RWPE1 (cell line): ENCODE measurements around the gene DBI.

Source experiments
- CTCF ChIA-PET: fragments of 350-600 bp; sonication (Branson Sonifier 250); formaldehyde crosslinking; extraction: SDS; loops from one replicate; lab custom pipeline; 2021; lab: Yijun Ruan, JAX
- POLR2A ChIA-PET: fragments of 400-600 bp; formaldehyde crosslinking; extraction: SDS; loops from one replicate; lab custom pipeline; 2020; ENCODE audit warnings: antibody characterized with exemption; ENCODE audit not compliant: low non-redundant PET; lab: Yijun Ruan, JAX
- DNase-seq: peaks from one replicate; pipeline ENCODE4 v3.0.0; 2012; ENCODE audit warnings: low spot score
- H3K27ac ChIP-seq: fragments of 450-650 bp; 2 replicates; pipeline ENCODE4 v1.5.1; 2017
- CTCF ChIP-seq: fragments of 450-650 bp; conservative IDR thresholded peaks from 2 replicates; pipeline ENCODE4 v1.5.1; 2017; ENCODE audit warnings: low read depth, mild to moderate bottlenecking

DBI gene

GRCh38 chr2:119387381-119388129, 20.8 kb downstream of the DBI start:
- ChIA-PET POLR2A (no interaction called here), CTCF (interaction anchor here (0.7 kb wide), 1 partner anchor 98 kb away, joined by 5 read pairs; no protein-coding TSS in a partner anchor)
- no peak for TF ChIP-seq CTCF
- H3K27ac ChIP-seq: peak overlapping the region; percentile 64
- no peak for DNase-seq

GRCh38 chr2:119389615-119390306, 23.0 kb downstream of the DBI start:
- no peak overlapping the region for H3K27ac ChIP-seq
- no peak for TF ChIP-seq CTCF
- POLR2A ChIA-PET: no interaction called here
- DNase-seq: no peak
- CTCF ChIA-PET: interaction anchor here (0.6 kb wide), 2 partner anchors 106 to 262 kb away, joined by 3 to 4 read pairs; no protein-coding TSS in a partner anchor

DNA sequence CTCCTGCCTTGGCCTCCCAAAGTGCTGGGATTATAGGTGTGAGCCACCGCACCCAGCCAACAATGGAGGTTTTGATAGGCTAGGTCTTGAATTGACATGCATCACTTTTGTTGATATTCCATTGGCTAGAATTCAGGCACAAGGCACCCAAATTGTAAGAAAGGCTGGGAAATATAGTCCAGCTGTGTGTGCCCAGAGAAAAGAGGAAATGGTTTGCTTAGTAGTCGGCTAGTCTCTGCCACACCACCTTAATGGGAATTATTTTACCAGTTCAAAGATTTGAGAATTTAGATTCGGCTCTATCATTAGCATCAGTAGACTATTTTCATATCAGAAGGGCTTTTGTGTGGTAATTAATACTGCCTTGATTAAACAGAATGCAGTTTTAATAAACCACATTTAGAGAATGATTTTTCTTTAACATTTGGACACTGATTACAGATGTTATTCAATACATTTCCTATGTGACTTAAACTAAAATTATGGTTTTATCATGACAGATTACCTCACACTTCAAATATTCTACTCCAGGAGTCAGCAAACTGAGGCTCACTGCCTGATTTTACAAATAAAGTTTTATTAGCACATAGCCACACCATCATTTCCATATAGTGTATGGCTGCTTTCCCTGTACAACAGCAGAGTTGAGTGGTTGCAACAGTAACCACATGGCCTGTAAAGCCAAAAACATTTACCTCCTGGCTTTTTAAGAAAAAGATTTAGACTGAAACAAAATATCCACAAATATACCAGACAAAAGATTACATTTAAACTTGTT, 27.4 kb downstream of the DBI start:
- no peak for DNase-seq
- no peak for TF ChIP-seq CTCF
- no peak overlapping the region for H3K27ac ChIP-seq
- ChIA-PET CTCF (no interaction called here), POLR2A (no interaction called here)

DNA sequence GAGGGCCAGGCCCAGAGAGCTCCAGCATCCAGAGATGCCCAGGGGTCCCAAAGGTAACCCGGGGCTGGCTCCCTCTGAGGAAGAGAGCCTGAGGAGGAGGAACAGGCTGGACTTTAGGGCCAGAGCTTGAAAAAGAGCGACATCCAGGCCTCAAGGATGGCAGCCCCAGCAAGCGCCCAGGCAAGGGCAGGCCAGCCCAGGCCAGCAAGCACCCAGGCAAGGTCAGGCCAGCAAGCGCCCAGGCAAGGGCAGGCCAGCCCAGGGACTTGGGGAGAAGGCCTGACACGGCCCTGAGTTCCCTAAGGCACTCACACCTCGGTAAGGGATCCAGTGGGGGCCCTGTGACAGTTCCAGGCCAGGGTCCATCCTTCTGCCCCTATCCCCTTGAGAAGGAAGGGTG, 30.4 kb downstream of the DBI start:
- no peak for DNase-seq
- H3K27ac ChIP-seq: no peak overlapping the region
- ChIA-PET CTCF (no interaction called here), POLR2A (no interaction called here)
- TF ChIP-seq CTCF: no peak

- no peak overlapping the region for H3K27ac ChIP-seq
- ChIA-PET POLR2A (no interaction called here), CTCF (interaction anchor here (0.8 kb wide), 1 partner anchor 74 kb away, joined by 3 read pairs; no protein-coding TSS in a partner anchor)
- no peak for TF ChIP-seq CTCF
- no peak for DNase-seq
Measured at GRCh38 chr2:119402106-119402505, 35.3 kb downstream of the DBI start.
